CD14-positive monocyte (primary cell): Measurements from ENCODE around the gene ABHD5. TPM values are rescaled to one million over a fixed set of nuclear protein-coding genes. Genes with fewer than 3 reads are reported as not detected.

Experiments
- DNase-seq, 3 donors: peaks; one replicate each; pipeline ENCODE4 v3.0.0-alpha.2; 2011 to 2022
- H2AFZ ChIP-seq: 2 replicates; pipeline ENCODE4 v1.6.0; 2012; ENCODE audit warnings: mild to moderate bottlenecking, low read depth, low read length, inconsistent platforms; ENCODE audit not compliant: insufficient read depth, poor library complexity, severe bottlenecking
- H3K27ac ChIP-seq, 2 donors: 1 replicate in 1 of 2; 2 replicates in 1 of 2; pipeline ENCODE4 v1.5.1; 2012 to 2013; ENCODE audit warnings: low read length in 2 of 2, control low read depth in 1 of 2, inconsistent platforms in 1 of 2, low read depth in 1 of 2, mild to moderate bottlenecking in 1 of 2
- H3K27me3 ChIP-seq, 2 donors: one replicate each; pipeline versions ENCODE4 v1.6.0 to v1.6.1; 2011 to 2013; ENCODE audit warnings: low read length in 2 of 2; ENCODE audit not compliant: control insufficient read depth in 2 of 2, insufficient read depth in 2 of 2
- H3K36me3 ChIP-seq, 2 donors: replicated peaks in 1 of 2; 1 replicate in 1 of 2; 2 replicates in 1 of 2; pipeline versions ENCODE4 v1.5.1 to v1.6.1; 2012 to 2013; ENCODE audit warnings: low read length in 2 of 2, control low read depth in 1 of 2, inconsistent platforms in 1 of 2, mild to moderate bottlenecking in 1 of 2; ENCODE audit not compliant: insufficient read depth in 2 of 2, control insufficient read depth in 1 of 2
- H3K4me1 ChIP-seq, 2 donors: 1 replicate in 1 of 2; 2 replicates in 1 of 2; pipeline versions ENCODE4 v1.5.1 to v1.6.1; 2012 to 2013; ENCODE audit warnings: low read length in 2 of 2, control low read depth in 1 of 2, inconsistent platforms in 1 of 2, mild to moderate bottlenecking in 1 of 2, moderate library complexity in 1 of 2; ENCODE audit not compliant: insufficient read depth in 2 of 2, control insufficient read depth in 1 of 2
- H3K4me2 ChIP-seq: replicated peaks from 2 replicates; pipeline ENCODE3; 2012; ENCODE audit warnings: low read length, moderate library complexity, mild to moderate bottlenecking; ENCODE audit not compliant: poor library complexity, severe bottlenecking; ENCODE audit errors: extremely low read depth
- H3K4me3 ChIP-seq, 3 experiments: fragments of 200-600 bp in 1 of 3; sonication (generic) in 1 of 3; replicated peaks in 1 of 3; 1 replicate in 2 of 3; 2 replicates in 1 of 3; pipeline ENCODE4 v1.5.1; 2011 to 2013; ENCODE audit warnings: low read length in 3 of 3, mild to moderate bottlenecking in 3 of 3, control low read depth in 2 of 3, low read depth in 2 of 3, inconsistent platforms in 1 of 3, moderate library complexity in 1 of 3
- H3K79me2 ChIP-seq: 2 replicates; pipeline ENCODE4 v1.6.0; 2012; ENCODE audit warnings: mild to moderate bottlenecking, control low read depth, inconsistent platforms, low read length, moderate library complexity; ENCODE audit not compliant: insufficient read depth
- H3K9ac ChIP-seq: 2 replicates; pipeline ENCODE4 v1.6.0; 2017; ENCODE audit warnings: low read length, mild to moderate bottlenecking; ENCODE audit not compliant: insufficient read depth, poor library complexity, severe bottlenecking
- H3K9me3 ChIP-seq, 2 donors: replicated peaks in 1 of 2; 1 replicate in 1 of 2; 2 replicates in 1 of 2; pipeline versions ENCODE4 v1.5.1 to v1.6.1; 2012 to 2013; ENCODE audit warnings: low read length in 2 of 2, control low read depth in 1 of 2; ENCODE audit not compliant: control insufficient read depth in 1 of 2, insufficient read depth in 1 of 2
- H4K20me1 ChIP-seq: 2 replicates; pipeline ENCODE4 v1.6.0; 2012; ENCODE audit warnings: mild to moderate bottlenecking, low read length, control low read depth, moderate library complexity; ENCODE audit not compliant: insufficient read depth
- H3K27ac Mint-ChIP-seq, 7 donors: one replicate each; pipeline ENCODE4 v1.8.0; 2020; ENCODE audit warnings: mild to moderate bottlenecking in 7 of 7, mixed read lengths in 7 of 7, moderate library complexity in 6 of 7, inconsistent platforms in 2 of 7
- H3K27me3 Mint-ChIP-seq, 3 donors: one replicate each; pipeline ENCODE4 v1.8.0; 2021 to 2022; ENCODE audit warnings: low read depth in 3 of 3, mild to moderate bottlenecking in 3 of 3, mixed read lengths in 3 of 3, moderate library complexity in 3 of 3, inconsistent platforms in 1 of 3
- H3K36me3 Mint-ChIP-seq, 2 donors: one replicate each; pipeline ENCODE4 v1.8.0; 2020; ENCODE audit warnings: mixed read lengths in 2 of 2, inconsistent platforms in 1 of 2, mild to moderate bottlenecking in 1 of 2
- H3K4me1 Mint-ChIP-seq: one replicate; pipeline ENCODE4 v1.8.0; 2020; ENCODE audit warnings: mild to moderate bottlenecking, mixed read lengths
- H3K4me3 Mint-ChIP-seq, 2 donors: one replicate each; pipeline ENCODE4 v1.8.0; 2020; ENCODE audit warnings: mild to moderate bottlenecking in 2 of 2, mixed read lengths in 2 of 2, moderate library complexity in 1 of 2
- H3K9me3 Mint-ChIP-seq, 7 donors: one replicate each; pipeline ENCODE4 v1.8.0; 2020 to 2022; ENCODE audit warnings: mixed read lengths in 7 of 7, mild to moderate bottlenecking in 6 of 7, moderate library complexity in 6 of 7, inconsistent platforms in 2 of 7
- CTCF ChIP-seq: fragments of 200-600 bp; IDR thresholded peaks from one replicate; pipeline ENCODE4 v1.8.0; 2022; ENCODE audit warnings: antibody characterized with exemption, mild to moderate bottlenecking
- WGBS: methylation state at CpG from one replicate; pipeline ENCODE4 v1.1.5; 2013; ENCODE audit warnings: missing lambda C conversion rate; ENCODE audit not compliant: insufficient coverage; 5-methylcytosine and 5-hydroxymethylcytosine counted together
- intact Hi-C, 2 donors: fragments of 100-400 bp; cut with micrococcal nuclease; formaldehyde crosslinking; loops; one replicate each; pipeline versions ENCODE4 v1.15.0 to v1.15.1; 2023
- polyA plus RNA-seq, 3 donors: library from polyadenylated mRNA; depleted of rRNA in 1 of 3; unstranded in 2 of 3; stranded (reverse) in 1 of 3; fragments of 300-500 nt in 2 of 3; fragments of >200 nt in 1 of 3; fragmentation: Illumina TruSeq in 2 of 3; gene quantifications; 1 replicate in 2 of 3; 2 replicates in 1 of 3; pipeline ENCODE4 v1.2.3, GENCODE V29; 2012 to 2021

Gene ABHD5
- polyA plus RNA-seq, 3 donors, result 32.9 to 40.0 (median 34.5) TPM

- H3K4me3 Mint-ChIP-seq, result no peak overlapping the region
- H3K4me1 Mint-ChIP-seq, result peaks cover 23% of the 10 kb centered on the region
- H3K9ac ChIP-seq, result no peak overlapping the region
- WGBS, result no CpG with 5 or more reads among the region's 4 CpGs
- peaks cover 0 to 5% (median 0%) of the 10 kb centered on the region in 3 donors for H3K27me3 Mint-ChIP-seq
- peaks cover 17 to 18% of the 10 kb centered on the region in 2 donors for H3K4me1 ChIP-seq
- intact Hi-C loops, result no loop called here
- H2AFZ ChIP-seq, result no peak overlapping the region
- no peaks in the 10 kb centered on the region for H3K27me3 ChIP-seq
- DNase-seq, result no peak
- no peak overlapping the region for H3K27ac ChIP-seq
- no peaks in the 10 kb centered on the region for H3K36me3 ChIP-seq
- H3K79me2 ChIP-seq, result no peaks in the 10 kb centered on the region
- H3K36me3 Mint-ChIP-seq, result no peaks in the 10 kb centered on the region
- peaks cover 0 to 3% (median 0%) of the 10 kb centered on the region in 7 donors for H3K9me3 Mint-ChIP-seq
- no peak overlapping the region for H3K4me2 ChIP-seq
- TF ChIP-seq CTCF, result no peak
- H3K27ac Mint-ChIP-seq, result peak overlapping the region in 2 of 7 donors; percentile 33 to 47
- H3K4me3 ChIP-seq, result no peak overlapping the region
- no peaks in the 10 kb centered on the region for H4K20me1 ChIP-seq
- no peaks in the 10 kb centered on the region for H3K9me3 ChIP-seq
These were observed 84.1 kb downstream of the ABHD5 start for GRCh38 chr3:43774799-43775198.

- Mint-ChIP-seq H3K4me3 (no peak overlapping the region), H3K9me3 (peaks cover 0 to 3% (median 1%) of the 10 kb centered on the region in 7 donors), H3K4me1 (peaks cover 18% of the 10 kb centered on the region), H3K36me3 (no peaks in the 10 kb centered on the region), H3K27me3 (peaks cover 0 to 5% (median 0%) of the 10 kb centered on the region in 3 donors), H3K27ac (peak overlapping the region in 1 of 7 donors; percentile 12)
- H3K9ac ChIP-seq, result no peak overlapping the region
- 84% methylated on average over 2 of the region's 3 CpGs for WGBS
- no peaks in the 10 kb centered on the region for H4K20me1 ChIP-seq
- no peak overlapping the region for H3K4me2 ChIP-seq
- no peaks in the 10 kb centered on the region for H3K27me3 ChIP-seq
- H3K36me3 ChIP-seq, result no peaks in the 10 kb centered on the region
- no peak overlapping the region for H3K27ac ChIP-seq
- no peak overlapping the region for H3K4me3 ChIP-seq
- intact Hi-C loops, result no loop called here
- no peaks in the 10 kb centered on the region for H3K79me2 ChIP-seq
- no peak for TF ChIP-seq CTCF
- no peak overlapping the region for H2AFZ ChIP-seq
- no peaks in the 10 kb centered on the region for H3K9me3 ChIP-seq
- no peak for DNase-seq
- H3K4me1 ChIP-seq, result peaks cover 16 to 17% of the 10 kb centered on the region in 2 donors
These were observed 85.4 kb downstream of the ABHD5 start for GRCh38 chr3:43776101-43776500.
